Muscle layer of duodenum (tissue), 2 donors: Measurements from ENCODE around the gene ZSCAN26.
A peak's percentile ranks its signal among the peaks of the same experiment; 100 is the strongest.

ENCODE experiments used
- H3K27ac ChIP-seq: one replicate; pipeline ENCODE4 v1.7.0; 2013; ENCODE audit warnings: mild to moderate bottlenecking, low read length
- H3K27me3 ChIP-seq: one replicate; pipeline ENCODE4 v1.7.0; 2013; ENCODE audit warnings: low read depth, mild to moderate bottlenecking, control low read depth, low read length
- H3K36me3 ChIP-seq, 2 donors: one replicate each; pipeline ENCODE4 v1.7.0; 2013; ENCODE audit warnings: low read length in 2 of 2, control low read depth in 1 of 2, mild to moderate bottlenecking in 1 of 2; ENCODE audit not compliant: insufficient read depth in 2 of 2, control insufficient read depth in 1 of 2
- H3K4me1 ChIP-seq, 2 donors: one replicate each; pipeline ENCODE4 v1.7.0; 2013; ENCODE audit warnings: low read length in 2 of 2, mild to moderate bottlenecking in 2 of 2, control low read depth in 1 of 2, moderate library complexity in 1 of 2; ENCODE audit not compliant: insufficient read depth in 2 of 2, control insufficient read depth in 1 of 2
- H3K4me3 ChIP-seq, 2 donors: one replicate each; pipeline ENCODE4 v1.7.0; 2013; ENCODE audit warnings: low read length in 2 of 2, low read depth in 1 of 2, mild to moderate bottlenecking in 1 of 2
- H3K9me3 ChIP-seq, 2 donors: one replicate each; pipeline ENCODE4 v1.7.0; 2013; ENCODE audit warnings: low read length in 2 of 2, control low read depth in 1 of 2, mild to moderate bottlenecking in 1 of 2; ENCODE audit not compliant: control insufficient read depth in 1 of 2
- donor health status: healthy.

Gene ZSCAN26

DNA sequence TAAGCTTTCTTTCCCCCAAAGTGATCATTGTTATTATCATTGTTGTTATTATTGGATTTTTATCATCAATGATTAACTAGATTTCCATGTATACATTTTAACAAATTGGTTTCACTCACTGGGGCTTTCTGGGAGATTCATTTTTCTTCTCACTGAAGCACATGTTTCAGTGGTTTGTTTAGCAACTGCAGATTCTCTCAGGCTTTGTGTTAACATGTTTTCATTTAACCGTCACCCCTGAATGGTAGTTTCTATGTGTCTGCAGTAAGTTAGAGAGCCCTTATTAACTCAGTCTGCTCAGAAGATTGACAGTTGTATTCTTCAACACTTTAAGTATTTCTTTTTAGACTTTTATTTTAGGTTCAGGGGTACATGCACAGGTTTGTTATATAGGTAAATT is 27.3 kb upstream of the ZSCAN26 start:
- peaks cover 3 to 23% of the 10 kb centered on the region in 2 donors for H3K36me3 ChIP-seq
- H3K9me3 ChIP-seq: no peaks in the 10 kb centered on the region
- no peaks in the 10 kb centered on the region for H3K4me1 ChIP-seq
- no peak overlapping the region for H3K4me3 ChIP-seq
- H3K27ac ChIP-seq: no peak overlapping the region
- H3K27me3 ChIP-seq: no peaks in the 10 kb centered on the region

DNA sequence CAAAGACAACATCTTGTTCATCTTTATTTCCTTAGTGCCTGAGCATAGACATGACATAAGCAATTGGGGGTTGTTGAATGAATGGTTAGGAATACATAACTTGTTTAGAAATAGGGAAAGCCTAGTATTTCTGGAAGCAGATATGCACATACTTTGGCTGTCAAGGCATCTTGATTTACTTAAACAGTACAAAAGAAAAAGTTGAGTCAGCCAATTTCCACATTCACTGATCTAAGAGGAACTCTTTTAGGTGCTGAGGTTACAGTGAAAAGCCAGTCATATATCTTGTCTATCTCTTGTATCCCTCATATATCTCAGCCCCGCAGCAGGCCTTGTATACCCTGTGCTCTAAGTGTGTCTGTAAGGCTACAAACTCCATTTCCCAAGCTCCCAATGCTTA is 26.5 kb upstream of the ZSCAN26 start:
- no peaks in the 10 kb centered on the region for H3K9me3 ChIP-seq
- no peak overlapping the region for H3K4me3 ChIP-seq
- H3K4me1 ChIP-seq: no peaks in the 10 kb centered on the region
- peaks cover 9 to 31% of the 10 kb centered on the region in 2 donors for H3K36me3 ChIP-seq
- H3K27ac ChIP-seq: no peak overlapping the region
- H3K27me3 ChIP-seq: no peaks in the 10 kb centered on the region

DNA sequence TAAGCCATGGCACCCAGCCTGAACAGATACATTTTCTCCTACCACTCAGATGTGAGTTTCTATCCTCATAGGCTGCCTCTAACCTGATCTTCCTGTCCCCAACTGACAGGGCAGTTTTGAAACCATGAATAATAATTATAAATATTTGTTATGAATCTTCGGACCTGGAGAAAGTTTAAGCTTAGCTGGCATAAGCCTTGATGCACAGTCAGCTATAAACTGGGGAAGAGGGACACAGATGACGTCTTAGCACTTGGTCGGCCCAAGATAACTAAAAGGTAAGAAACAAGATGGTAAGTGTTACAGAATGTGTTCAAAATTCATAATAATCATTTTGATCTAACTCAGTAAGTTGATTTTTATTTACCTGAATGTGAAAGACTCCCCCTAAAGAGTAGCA is 23.0 kb upstream of the ZSCAN26 start:
- Histone ChIP-seq H3K36me3 (peaks cover 20 to 60% of the 10 kb centered on the region in 2 donors), H3K9me3 (no peaks in the 10 kb centered on the region), H3K27ac (no peak overlapping the region), H3K27me3 (no peaks in the 10 kb centered on the region), H3K4me1 (no peaks in the 10 kb centered on the region), H3K4me3 (no peak overlapping the region)

DNA sequence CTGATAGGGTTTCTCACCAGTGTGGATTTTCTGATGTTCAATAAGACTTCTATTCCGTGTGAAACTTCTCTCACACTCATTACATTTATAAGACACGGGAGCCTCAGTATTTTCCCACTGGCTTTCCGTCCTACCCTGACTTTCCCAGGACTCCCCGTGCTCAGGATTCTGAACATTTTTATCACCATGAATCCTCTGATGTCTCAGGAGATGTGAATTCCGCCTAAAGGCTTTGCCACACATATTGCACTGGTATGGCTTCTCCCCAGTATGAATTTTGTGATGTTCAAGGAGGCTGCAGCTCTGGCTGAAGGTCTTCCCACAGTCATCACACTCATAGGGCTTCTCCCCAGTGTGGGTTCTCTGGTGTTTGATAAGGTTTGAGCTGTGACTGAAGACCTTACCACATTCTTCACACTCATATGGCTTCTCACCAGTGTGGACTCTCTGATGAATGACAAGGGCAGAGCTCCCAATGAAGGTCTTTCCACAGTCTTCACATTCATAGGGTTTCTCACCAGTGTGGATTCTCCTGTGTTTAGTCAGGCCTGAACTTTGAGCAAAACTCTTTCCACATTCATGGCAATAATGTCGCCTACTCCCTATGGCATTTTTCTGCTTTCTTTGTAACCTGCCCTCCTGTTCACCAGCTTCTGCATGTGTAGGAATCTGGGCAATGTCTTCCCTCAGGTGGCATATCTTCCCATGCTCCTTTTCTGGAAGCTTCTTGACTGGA is 21.6 kb upstream of the ZSCAN26 start:
- no peak overlapping the region for H3K4me3 ChIP-seq
- H3K27ac ChIP-seq: no peak overlapping the region
- H3K36me3 ChIP-seq: peaks cover 20 to 66% of the 10 kb centered on the region in 2 donors
- H3K9me3 ChIP-seq: no peaks in the 10 kb centered on the region
- H3K27me3 ChIP-seq: no peaks in the 10 kb centered on the region
- H3K4me1 ChIP-seq: peaks cover 0 to 1% of the 10 kb centered on the region in 2 donors

DNA sequence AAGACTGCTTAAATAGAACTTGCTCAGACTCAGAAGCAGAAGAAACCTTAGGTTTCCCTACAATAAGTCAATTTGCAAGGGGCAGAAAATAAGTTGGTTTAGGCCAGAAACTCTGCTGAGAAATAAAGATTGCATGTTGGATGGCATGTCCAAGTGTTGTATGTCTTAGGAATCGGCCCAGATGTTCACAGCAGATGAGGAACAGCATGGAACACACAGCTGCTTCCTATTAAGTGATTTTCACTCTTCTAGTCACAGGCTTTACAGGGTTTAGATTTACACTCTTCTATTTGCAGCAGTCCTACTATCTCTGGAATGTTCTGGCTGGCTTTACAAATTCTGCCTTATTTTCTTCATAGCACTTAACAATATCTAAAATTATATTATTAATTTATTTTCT is 18.0 kb upstream of the ZSCAN26 start:
- H3K9me3 ChIP-seq: no peaks in the 10 kb centered on the region
- H3K4me1 ChIP-seq: peaks cover 6 to 17% of the 10 kb centered on the region in 2 donors
- H3K27ac ChIP-seq: no peak overlapping the region
- peaks cover 20 to 54% of the 10 kb centered on the region in 2 donors for H3K36me3 ChIP-seq
- H3K27me3 ChIP-seq: no peaks in the 10 kb centered on the region
- H3K4me3 ChIP-seq: no peak overlapping the region

DNA sequence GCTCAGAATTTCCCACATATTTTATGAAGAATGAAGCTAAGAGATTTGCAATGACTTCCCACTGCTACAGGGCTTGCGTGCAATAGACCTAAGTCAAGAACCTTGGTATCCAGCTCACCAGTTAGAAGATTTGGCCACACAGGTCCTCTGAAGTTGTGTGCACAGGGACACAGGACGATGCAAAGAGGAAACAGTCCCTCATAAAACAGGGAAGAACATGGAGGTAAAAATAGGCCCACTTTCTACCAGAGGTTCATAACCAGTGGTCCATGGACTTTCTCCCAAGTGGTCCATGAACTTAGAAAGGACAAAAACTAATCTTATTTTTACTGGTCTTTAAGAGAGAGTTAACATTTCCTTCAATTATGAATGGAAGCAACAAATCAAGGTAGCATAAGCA is 16.2 kb upstream of the ZSCAN26 start:
- Histone ChIP-seq H3K9me3 (no peaks in the 10 kb centered on the region), H3K4me1 (peaks cover 6 to 17% of the 10 kb centered on the region in 2 donors), H3K27ac (no peak overlapping the region), H3K4me3 (peak overlapping the region; percentile 45 to 87), H3K27me3 (no peaks in the 10 kb centered on the region), H3K36me3 (peaks cover 8 to 37% of the 10 kb centered on the region in 2 donors)

DNA sequence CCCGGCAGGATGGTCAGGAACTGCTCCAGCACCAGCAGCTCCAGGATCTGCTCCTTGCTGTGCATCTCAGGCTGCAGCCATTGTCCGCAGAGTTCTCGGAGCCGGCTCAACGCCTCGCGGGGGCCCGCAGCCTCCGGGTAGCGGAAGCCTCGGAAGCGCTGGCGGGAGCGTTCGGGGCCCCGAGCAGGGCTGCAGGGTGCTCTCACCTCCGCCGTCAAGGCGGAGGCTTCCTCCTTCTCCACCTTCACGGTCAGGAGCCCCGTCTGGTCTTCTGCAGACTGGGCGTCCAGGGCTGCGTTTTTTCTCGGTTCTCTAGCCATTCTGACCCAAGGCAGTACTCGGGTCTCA is 15.3 kb upstream of the ZSCAN26 start:
- peak overlapping the region; percentile 53 for H3K27ac ChIP-seq
- H3K4me3 ChIP-seq: peak overlapping the region; percentile 87 to 100
- peaks cover 1 to 28% of the 10 kb centered on the region in 2 donors for H3K36me3 ChIP-seq
- no peaks in the 10 kb centered on the region for H3K27me3 ChIP-seq
- peaks cover 6 to 17% of the 10 kb centered on the region in 2 donors for H3K4me1 ChIP-seq
- no peaks in the 10 kb centered on the region for H3K9me3 ChIP-seq

DNA sequence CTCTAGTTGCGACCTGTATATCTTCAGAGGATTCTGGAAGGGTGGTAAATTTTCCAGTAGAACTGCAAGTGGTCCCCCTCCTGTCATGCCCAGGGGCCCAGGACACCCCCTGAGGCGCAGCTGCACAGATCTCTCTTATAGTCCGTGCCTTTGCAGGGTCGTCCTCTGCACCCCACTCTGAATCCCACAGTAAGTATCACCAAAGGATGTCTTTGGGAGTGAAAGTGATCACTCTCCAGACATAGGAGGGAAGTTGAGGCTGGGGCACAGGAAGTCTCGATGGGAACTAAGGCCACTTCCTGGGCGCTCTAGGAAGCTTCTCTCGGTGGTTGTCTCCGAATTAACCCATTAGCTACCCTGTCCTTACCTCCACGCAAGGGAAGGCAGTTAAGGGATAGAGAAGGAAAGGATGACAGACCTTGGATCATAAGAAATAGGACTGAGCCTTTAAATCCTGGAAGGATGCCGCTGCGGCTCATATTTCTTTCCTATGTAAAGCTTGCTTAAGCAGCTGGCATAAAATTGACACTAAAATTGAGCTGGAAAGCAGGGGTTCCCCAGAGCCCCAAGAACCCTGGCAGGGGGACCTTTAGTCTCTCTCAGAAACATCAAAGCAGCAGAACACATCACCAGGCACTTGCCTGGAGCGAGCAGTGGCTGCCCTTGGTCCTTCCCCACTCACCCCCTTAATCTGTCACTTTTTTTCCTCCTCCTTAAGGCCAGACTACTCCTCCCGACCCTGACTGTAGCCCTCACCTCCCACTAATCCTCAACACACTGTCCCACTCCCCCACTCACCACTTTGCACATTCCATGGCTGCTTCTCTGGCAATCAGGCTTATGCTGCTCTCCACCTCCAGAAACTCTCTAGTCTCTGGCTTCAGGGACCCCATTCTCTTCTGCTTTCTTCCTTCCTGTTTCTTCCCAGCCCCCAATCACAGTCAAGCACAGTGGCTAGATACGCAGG is 14.7 kb upstream of the ZSCAN26 start, which contains the start of gene ZKSCAN4:
ZKSCAN4 (minus strand) TSS at position 261 of the 967 bp plus-strand sequence. CDS start 289 bp downstream, outside the sequence.
- H3K27ac ChIP-seq: peak within 1 kb of the TSS; percentile 53
- peak within 1 kb of the TSS; percentile 87 to 100 for H3K4me3 ChIP-seq
- no peaks in the 10 kb centered on the region for H3K9me3 ChIP-seq
- peaks cover 6 to 17% of the 10 kb centered on the region in 2 donors for H3K4me1 ChIP-seq
- peaks cover 0 to 21% of the 10 kb centered on the region in 2 donors for H3K36me3 ChIP-seq
- H3K27me3 ChIP-seq: no peaks in the 10 kb centered on the region

DNA sequence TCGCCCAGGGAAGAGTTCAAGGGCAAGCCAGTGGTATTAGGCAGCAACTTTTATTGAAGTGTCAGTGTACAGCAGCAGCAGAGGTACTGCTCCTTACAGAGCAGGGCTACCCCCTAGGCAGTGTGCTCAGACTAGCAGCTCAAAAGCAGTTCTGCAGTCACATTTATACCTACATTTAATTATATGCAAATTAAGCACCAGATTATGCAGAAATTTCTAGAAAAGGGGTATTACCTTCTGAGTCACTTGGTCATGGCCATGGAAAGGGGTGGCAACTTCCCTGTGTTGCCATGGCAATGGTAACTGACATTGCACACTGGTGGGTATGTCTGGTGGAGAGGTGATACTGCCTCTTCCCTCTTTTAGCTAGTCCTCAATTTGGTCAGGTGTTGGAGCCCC is 12.8 kb upstream of the ZSCAN26 start:
- Histone ChIP-seq H3K36me3 (peaks cover 0 to 5% of the 10 kb centered on the region in 2 donors), H3K27me3 (no peaks in the 10 kb centered on the region), H3K4me3 (no peak overlapping the region), H3K9me3 (no peaks in the 10 kb centered on the region), H3K4me1 (peaks cover 6 to 20% of the 10 kb centered on the region in 2 donors), H3K27ac (no peak overlapping the region)

DNA sequence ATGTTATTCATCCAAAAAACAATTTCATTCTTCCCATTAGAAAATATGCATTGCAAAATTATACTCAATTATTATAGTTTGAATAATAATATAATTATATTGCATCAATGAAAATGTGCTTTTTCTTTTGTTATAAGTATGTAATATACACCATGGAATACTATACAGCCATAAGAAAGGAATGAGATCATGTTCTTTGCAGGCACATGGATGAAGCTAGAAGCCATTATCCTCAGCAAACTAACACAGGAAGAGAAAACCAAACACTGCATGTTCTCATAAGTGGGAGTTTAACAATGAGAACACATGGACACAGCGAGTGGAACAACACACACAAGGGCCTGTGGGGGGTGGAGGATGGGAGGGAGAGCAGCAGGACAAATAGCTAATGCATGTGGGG is 9.9 kb upstream of the ZSCAN26 start:
- H3K4me1 ChIP-seq: peaks cover 6 to 10% of the 10 kb centered on the region in 2 donors

More for the DNA sequence above, 9.9 kb upstream of the ZSCAN26 start:
- Histone ChIP-seq H3K27ac (no peak overlapping the region), H3K9me3 (peaks cover 0 to 16% of the 10 kb centered on the region in 2 donors), H3K36me3 (no peaks in the 10 kb centered on the region), H3K27me3 (no peaks in the 10 kb centered on the region), H3K4me3 (no peak overlapping the region)
